MM.1S (cell line): ENCODE measurements around the gene PRMT7.

Experiments used
- DNase-seq: peaks from one replicate; pipeline ENCODE4 v3.0.0-alpha.2; 2015
- H2AFZ ChIP-seq: fragments of 300-600 bp; sonication (generic); 2 replicates; pipeline ENCODE4 v1.6.0; 2016; ENCODE audit warnings: antibody characterized with exemption, low read length
- H3F3A ChIP-seq: fragments of 300-600 bp; sonication (generic); 2 replicates; pipeline ENCODE4 v1.6.1; 2016; ENCODE audit warnings: mild to moderate bottlenecking, antibody characterized with exemption, low read length, moderate library complexity, mixed read lengths; ENCODE audit not compliant: insufficient read depth
- H3K27ac ChIP-seq: fragments of 300-600 bp; sonication (generic); 2 replicates; pipeline ENCODE4 v1.5.1; 2016; ENCODE audit warnings: mild to moderate bottlenecking, low read length
- H3K27me3 ChIP-seq: fragments of 300-600 bp; sonication (generic); replicated peaks from 2 replicates; pipeline ENCODE4 v1.6.0; 2016; ENCODE audit warnings: low read length; ENCODE audit not compliant: insufficient read depth
- H3K36me3 ChIP-seq: fragments of 300-600 bp; sonication (generic); replicated peaks from 2 replicates; pipeline ENCODE4 v1.6.1; 2016; ENCODE audit warnings: mild to moderate bottlenecking, low read length, mixed read lengths; ENCODE audit not compliant: insufficient read depth
- H3K4me1 ChIP-seq: fragments of 300-600 bp; sonication (generic); 2 replicates; pipeline ENCODE4 v1.6.1; 2016; ENCODE audit warnings: low read length, mixed read lengths
- H3K4me2 ChIP-seq: fragments of 300-600 bp; sonication (generic); 2 replicates; pipeline ENCODE4 v1.6.0; 2016; ENCODE audit warnings: low read depth, low read length
- H3K4me3 ChIP-seq: fragments of 300-600 bp; sonication (generic); 2 replicates; pipeline ENCODE4 v1.5.1; 2016; ENCODE audit warnings: low read length, mixed read lengths
- H3K79me2 ChIP-seq: fragments of 300-600 bp; sonication (generic); 2 replicates; pipeline ENCODE4 v1.6.1; 2016; ENCODE audit warnings: mixed run types, low read length, mixed read lengths
- H3K9ac ChIP-seq: fragments of 300-600 bp; sonication (generic); 2 replicates; pipeline ENCODE4 v1.6.1; 2016; ENCODE audit warnings: low read length, mixed read lengths
- H3K9me2 ChIP-seq: fragments of 300-600 bp; sonication (generic); replicated peaks from 2 replicates; pipeline ENCODE4 v1.6.1; 2016; ENCODE audit warnings: mild to moderate bottlenecking, low read length, mixed read lengths; ENCODE audit not compliant: insufficient read depth
- H3K9me3 ChIP-seq: fragments of 300-600 bp; sonication (generic); replicated peaks from 2 replicates; pipeline ENCODE4 v1.6.1; 2016; ENCODE audit warnings: mild to moderate bottlenecking, low read length, mixed read lengths; ENCODE audit not compliant: insufficient read depth
- H4K20me1 ChIP-seq: fragments of 300-600 bp; sonication (generic); 2 replicates; pipeline ENCODE4 v1.6.1; 2016; ENCODE audit warnings: mild to moderate bottlenecking, low read length, moderate library complexity, mixed read lengths; ENCODE audit not compliant: insufficient read depth
- EZH2 ChIP-seq: fragments of 300-600 bp; sonication (generic); optimal IDR thresholded peaks from 2 replicates; pipeline ENCODE3; 2017; ENCODE audit warnings: low read depth, mild to moderate bottlenecking, antibody characterized with exemption, low read length, mixed read lengths
- EZH2phosphoT487 ChIP-seq: fragments of 300-600 bp; sonication (generic); IDR thresholded peaks from 2 replicates; pipeline ENCODE4 v1.6.1; 2018; ENCODE audit warnings: antibody characterized with exemption, low read length
- TF ChIP-seq, protein P1 (sequence below): fragments of 300-600 bp; sonication (generic); IDR thresholded peaks from 2 replicates; pipeline ENCODE4 v1.5.1; 2016; ENCODE audit warnings: antibody characterized with exemption, low read length, mixed read lengths

PRMT7 gene

DNA sequence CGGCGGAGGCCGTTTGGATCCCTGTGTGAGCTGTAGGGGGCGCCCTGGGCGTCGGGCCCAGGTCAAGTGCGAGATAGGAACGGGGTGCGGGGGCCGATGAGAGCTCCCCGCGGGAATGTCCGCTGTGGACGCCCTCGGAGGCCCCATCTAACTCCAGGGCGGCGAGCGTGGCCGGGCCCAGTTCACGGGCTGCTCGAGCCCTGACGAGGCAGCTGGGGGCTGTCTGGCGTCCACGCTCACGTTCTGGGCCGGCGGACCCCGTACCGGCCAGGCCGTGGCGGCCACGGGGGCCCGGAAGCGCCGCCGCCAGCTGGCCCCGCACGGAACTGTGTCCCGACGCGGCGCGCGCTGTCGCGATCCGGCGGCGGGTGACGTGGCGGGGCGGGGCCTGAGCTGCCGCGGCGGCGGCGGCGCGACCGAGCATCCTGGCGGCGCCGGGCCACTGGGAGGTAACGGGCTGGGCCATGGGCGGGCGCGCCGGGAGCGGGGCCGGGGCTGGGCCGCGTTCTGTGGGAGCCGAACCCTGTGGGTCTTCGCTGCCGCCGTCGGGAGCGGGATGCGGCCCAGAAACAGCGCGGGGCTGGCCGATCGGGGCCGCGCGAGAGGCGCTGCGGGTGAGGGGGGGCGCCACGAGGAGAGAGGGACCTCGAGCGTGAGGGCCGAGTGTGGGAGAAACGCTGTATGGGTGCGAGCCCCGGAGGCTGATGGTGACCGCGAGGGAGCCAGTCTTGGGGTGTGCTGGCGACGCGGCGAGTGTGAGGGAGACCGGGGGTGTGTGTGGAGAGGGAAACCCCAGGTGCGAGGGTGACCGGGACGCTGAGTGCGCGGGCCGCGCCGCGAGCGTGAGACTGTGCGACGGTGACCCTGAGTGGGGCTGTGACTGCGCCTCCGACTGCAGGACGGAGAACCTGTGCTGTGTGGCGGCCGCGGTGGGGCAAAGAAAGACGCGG is 46.4 kb upstream of the PRMT7 start, which contains the start of gene SLC7A6:
Gene SLC7A6, plus strand, starts transcription at position 399 of the 950 bp plus-strand sequence. CDS start 10,201 bp downstream, outside the sequence.
- Histone ChIP-seq H3K4me2 (peak within 1 kb of the TSS; percentile 96), H3K9me3 (no peaks in the 10 kb centered on the region), H3K27ac (peak within 1 kb of the TSS; percentile 75), H3F3A (peaks cover 27% of the 10 kb centered on the region), H3K27me3 (no peaks in the 10 kb centered on the region), H3K4me3 (peak within 1 kb of the TSS; percentile 94), H2AFZ (peak within 1 kb of the TSS; percentile 63), H3K9me2 (no peaks in the 10 kb centered on the region), H3K79me2 (peaks cover 89% of the 10 kb centered on the region), H3K9ac (peak within 1 kb of the TSS; percentile 89), H3K4me1 (peaks cover 42% of the 10 kb centered on the region), H4K20me1 (no peaks in the 10 kb centered on the region), H3K36me3 (peaks cover 10% of the 10 kb centered on the region)
- peak; percentile 84 for DNase-seq
- TF ChIP-seq EZH2, result no peak
- TF ChIP-seq EZH2phosphoT487, result no peak
- TF ChIP-seq, protein P1, sequence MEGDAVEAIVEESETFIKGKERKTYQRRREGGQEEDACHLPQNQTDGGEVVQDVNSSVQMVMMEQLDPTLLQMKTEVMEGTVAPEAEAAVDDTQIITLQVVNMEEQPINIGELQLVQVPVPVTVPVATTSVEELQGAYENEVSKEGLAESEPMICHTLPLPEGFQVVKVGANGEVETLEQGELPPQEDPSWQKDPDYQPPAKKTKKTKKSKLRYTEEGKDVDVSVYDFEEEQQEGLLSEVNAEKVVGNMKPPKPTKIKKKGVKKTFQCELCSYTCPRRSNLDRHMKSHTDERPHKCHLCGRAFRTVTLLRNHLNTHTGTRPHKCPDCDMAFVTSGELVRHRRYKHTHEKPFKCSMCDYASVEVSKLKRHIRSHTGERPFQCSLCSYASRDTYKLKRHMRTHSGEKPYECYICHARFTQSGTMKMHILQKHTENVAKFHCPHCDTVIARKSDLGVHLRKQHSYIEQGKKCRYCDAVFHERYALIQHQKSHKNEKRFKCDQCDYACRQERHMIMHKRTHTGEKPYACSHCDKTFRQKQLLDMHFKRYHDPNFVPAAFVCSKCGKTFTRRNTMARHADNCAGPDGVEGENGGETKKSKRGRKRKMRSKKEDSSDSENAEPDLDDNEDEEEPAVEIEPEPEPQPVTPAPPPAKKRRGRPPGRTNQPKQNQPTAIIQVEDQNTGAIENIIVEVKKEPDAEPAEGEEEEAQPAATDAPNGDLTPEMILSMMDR, result peak; percentile 86

DNA sequence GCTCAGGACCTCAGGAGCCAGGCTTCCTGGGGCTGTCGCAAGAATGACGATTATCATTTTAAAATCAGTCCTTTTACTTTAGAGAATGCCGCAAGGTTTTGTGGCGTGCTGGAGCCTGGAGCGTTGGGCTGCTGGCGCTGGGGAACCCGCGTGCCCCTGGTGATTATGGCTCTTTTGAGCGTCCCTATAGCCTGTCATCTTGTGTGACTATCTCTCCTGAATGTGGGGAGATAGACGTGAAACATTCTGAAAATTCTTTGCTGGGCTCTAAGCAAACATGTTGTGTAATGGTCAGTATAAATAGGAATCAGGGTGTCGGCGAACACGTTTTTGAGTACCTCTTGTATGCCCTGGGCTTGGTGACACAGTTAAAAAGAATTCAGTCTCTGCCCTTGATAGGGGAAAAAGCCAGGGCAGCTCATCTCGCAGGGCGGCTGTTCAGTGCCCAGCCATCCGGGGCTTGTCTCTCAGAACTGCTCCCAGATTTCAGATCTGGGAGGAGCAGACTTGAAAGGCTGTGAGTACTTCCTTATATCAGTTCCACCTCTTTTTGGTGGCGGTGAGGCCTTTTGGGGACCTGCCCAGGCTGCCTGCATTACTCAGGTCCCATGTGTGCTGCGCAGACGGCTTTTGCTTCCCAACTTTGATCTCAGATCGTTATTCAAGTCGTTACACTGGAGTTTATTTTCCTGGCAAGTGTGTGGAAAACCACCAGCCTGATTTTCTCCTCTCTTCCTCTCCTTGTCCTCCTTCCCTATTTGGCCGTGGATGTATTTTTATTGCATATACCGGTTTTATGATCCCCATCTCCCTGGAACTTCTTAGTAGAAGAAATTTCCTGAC is 45.5 kb upstream of the PRMT7 start:
- Histone ChIP-seq H2AFZ (peak overlapping the region; percentile 61; the same call in 1 of the 2 replicates), H3K4me1 (peaks cover 42% of the 10 kb centered on the region)

More for the DNA sequence above, 45.5 kb upstream of the PRMT7 start:
- Histone ChIP-seq H3K4me3 (peak overlapping the region; percentile 94), H3K9ac (peak overlapping the region; percentile 89), H3K4me2 (peak overlapping the region; percentile 72), H3K9me3 (no peaks in the 10 kb centered on the region), H3K79me2 (peaks cover 89% of the 10 kb centered on the region), H3K27me3 (no peaks in the 10 kb centered on the region), H3K27ac (peak overlapping the region; percentile 70), H3F3A (peaks cover 27% of the 10 kb centered on the region), H3K36me3 (0 out of 2 replicates have a peak, but pooled peaks cover 5% of the 10 kb centered on the region), H4K20me1 (no peaks in the 10 kb centered on the region), H3K9me2 (no peaks in the 10 kb centered on the region)
- DNase-seq, result peak; percentile 39
- TF ChIP-seq EZH2phosphoT487 (no peak), EZH2 (no peak)
- TF ChIP-seq, protein P1, result no peak
